Measurements from ENCODE around the gene SERTAD3. TPM values are rescaled to one million over a fixed set of nuclear protein-coding genes. Genes with fewer than 3 reads are reported as not detected.

The SERTAD3 gene
- total and polyA plus RNA-seq, 2 of the 8 experiments (the other 6 are each of a cell fraction or from before 2014, with no cell fraction given): 15.1 to 32.1 TPM

DNA sequence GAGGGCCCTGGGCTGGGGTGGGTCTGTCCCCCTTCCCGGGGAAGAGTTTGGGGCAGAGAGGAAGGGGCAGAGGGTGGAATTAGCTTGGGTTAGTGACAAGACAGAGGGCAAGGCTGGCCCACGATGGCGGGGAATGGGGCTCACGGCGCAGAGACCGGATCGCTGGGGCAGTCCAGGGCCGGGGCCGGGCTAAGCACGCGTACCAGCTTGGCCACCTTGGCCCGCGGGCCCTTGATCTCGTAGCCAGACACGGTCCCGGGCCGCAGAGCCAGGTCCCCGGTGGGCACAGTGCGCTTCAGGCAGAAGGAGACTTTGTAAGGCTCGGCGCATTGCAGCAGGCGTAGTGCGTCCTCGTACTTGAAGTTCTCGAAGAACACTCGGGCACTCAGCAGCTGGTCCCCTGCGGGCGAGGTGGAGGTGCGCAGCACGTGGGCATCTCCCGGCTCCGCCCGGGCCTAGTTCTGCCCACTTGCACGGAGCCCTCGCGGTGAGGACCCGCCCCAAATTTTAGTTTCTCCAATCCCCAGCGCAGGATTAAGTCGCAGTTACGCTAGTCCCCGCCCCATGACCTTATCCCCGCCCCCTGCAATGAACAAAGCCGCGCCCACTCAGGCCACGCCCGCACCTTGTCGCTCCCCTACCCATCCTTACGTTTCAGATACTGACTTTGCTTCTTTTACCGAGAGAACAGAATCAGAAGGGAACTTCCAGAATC lies 45.6 kb downstream of the SERTAD3 start (continued):
- TF ChIP-seq, protein P1, sequence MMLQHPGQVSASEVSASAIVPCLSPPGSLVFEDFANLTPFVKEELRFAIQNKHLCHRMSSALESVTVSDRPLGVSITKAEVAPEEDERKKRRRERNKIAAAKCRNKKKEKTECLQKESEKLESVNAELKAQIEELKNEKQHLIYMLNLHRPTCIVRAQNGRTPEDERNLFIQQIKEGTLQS (IDR thresholded peaks at IDR 0.05; ENCODE audit: insufficient read depth, low read depth, low read length): no peak
- TF ChIP-seq GTF2F1 (IDR thresholded peaks at IDR 0.05; ENCODE audit: borderline replicate concordance, low read depth, low read length) (no peak), ASH2L (IDR thresholded peaks at IDR 0.05; ENCODE audit: low read length) (no peak), SP1 (IDR thresholded peaks at IDR 0.05; ENCODE audit: low read depth, low read length) (peak; percentile 69; the same call in 1 of the 2 replicates), SRF (IDR thresholded peaks at IDR 0.05; ENCODE audit: low read depth, low read length) (no peak), SP2 (IDR thresholded peaks at IDR 0.05; ENCODE audit: low read length) (no peak), BACH1 (IDR thresholded peaks at IDR 0.05; ENCODE audit: low read length) (no peak), NRF1 (IDR thresholded peaks at IDR 0.05; ENCODE audit: low read depth, low read length) (no peak)
- TF ChIP-seq, protein P2, sequence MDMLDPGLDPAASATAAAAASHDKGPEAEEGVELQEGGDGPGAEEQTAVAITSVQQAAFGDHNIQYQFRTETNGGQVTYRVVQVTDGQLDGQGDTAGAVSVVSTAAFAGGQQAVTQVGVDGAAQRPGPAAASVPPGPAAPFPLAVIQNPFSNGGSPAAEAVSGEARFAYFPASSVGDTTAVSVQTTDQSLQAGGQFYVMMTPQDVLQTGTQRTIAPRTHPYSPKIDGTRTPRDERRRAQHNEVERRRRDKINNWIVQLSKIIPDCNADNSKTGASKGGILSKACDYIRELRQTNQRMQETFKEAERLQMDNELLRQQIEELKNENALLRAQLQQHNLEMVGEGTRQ (IDR thresholded peaks at IDR 0.05; ENCODE audit: low read length): peak; percentile 76
